GM18502 (cell line): Measurements from ENCODE around the gene P3H1.
"Not testable (repeated sequence)": the region's sequence is repeated elsewhere in the genome, so short reads cannot be mapped to it uniquely, and the experiment has no call there.

Experiments used
- ATAC-seq: cut with Tn5 transposase; IDR thresholded peaks from one replicate; pipeline ENCODE4 v1.9.1; 2021; ENCODE audit warnings: mild to moderate bottlenecking; ENCODE audit not compliant: unreplicated experiment, poor library complexity

The P3H1 gene, protein sequence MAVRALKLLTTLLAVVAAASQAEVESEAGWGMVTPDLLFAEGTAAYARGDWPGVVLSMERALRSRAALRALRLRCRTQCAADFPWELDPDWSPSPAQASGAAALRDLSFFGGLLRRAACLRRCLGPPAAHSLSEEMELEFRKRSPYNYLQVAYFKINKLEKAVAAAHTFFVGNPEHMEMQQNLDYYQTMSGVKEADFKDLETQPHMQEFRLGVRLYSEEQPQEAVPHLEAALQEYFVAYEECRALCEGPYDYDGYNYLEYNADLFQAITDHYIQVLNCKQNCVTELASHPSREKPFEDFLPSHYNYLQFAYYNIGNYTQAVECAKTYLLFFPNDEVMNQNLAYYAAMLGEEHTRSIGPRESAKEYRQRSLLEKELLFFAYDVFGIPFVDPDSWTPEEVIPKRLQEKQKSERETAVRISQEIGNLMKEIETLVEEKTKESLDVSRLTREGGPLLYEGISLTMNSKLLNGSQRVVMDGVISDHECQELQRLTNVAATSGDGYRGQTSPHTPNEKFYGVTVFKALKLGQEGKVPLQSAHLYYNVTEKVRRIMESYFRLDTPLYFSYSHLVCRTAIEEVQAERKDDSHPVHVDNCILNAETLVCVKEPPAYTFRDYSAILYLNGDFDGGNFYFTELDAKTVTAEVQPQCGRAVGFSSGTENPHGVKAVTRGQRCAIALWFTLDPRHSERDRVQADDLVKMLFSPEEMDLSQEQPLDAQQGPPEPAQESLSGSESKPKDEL

DNA sequence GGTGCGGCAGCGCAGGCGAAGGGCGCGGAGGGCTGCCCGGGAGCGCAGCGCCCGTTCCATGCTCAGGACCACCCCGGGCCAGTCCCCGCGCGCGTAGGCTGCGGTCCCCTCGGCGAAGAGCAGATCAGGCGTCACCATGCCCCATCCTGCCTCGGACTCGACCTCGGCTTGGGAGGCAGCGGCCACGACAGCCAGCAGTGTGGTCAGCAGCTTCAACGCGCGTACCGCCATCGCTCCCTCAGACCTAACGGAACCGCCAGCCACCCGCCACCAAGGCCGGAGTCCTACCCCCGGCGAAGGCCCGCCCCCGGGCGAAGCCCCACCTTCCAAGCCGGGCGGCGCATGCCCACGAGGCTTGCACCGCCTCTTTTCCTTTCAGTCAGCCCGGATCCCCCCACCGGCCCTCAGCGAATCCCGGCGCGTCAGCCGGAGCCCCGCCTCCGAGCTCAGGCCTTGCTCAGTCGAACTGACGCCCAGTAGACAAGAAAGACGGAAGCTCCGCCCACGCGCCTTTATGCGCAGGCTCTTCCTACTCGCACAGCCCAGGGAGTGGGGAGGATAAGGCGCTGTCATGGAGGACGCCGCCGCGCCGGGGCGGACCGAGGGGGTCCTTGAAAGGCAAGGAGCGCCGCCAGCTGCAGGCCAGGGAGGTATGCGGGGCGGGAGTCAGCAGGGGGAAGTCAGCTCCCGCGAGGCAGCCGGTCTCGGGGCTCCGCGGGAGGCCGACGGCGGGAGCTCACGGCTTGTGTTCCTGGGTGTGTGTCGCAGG is at the start of gene P3H1, which contains the start of gene C1orf50:
P3H1 (minus strand) TSS at position 288 of the 769 bp plus-strand sequence; CDS start at position 231, 57 bp downstream.
C1orf50 (plus strand) TSS at position 509 of the 769 bp plus-strand sequence; CDS start at position 572, 63 bp downstream.
- peak; percentile 92 for ATAC-seq

DNA sequence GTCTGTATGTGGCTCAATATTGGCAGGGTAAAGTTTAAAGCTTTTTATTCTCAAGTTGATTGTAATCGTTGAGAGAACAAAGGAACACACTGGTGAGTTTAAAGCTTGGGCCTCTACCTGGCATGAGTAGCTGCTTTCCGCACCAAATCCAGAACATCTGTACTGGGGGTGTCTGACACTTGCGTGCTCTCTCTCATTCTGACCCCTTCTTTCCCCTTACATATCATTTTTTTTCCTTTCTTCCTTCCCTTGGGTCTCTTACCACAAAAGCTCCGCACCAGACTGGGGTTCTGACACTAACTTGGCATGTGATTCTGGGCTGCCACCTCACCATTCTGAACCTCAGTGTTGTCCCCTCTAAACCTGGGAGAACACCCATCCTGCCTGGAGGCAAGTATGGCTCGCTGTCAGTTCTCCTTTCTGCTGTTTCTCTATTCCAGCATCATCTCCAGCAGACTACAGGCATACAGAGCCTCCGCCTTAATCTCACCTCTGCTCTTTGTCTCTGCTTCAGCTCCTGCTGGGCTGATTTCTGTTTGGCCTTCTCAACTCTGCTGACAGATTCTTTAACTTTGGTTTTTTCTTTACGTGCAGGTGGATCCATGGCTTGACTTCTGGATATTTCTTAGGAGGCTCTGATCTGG is 49.2 kb upstream of the P3H1 start:
- no peak for ATAC-seq

DNA sequence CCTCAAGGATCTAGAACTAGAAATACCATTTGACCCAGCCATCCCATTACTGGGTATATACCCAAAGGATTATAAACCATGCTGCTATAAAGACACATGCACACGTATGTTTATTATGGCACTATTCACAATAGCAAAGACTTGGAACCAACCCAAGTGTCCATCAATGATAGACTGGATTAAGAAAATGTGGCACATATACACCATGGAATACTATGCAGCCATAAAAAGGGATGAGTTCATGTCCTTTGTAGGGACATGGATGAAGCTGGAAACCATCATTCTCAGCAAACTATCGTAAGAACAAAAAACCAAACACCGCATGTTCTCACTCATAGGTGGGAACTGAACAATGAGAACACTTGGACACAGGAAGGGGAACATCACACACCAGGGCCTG is 48.0 kb upstream of the P3H1 start:
- ATAC-seq: not testable (repeated sequence)

DNA sequence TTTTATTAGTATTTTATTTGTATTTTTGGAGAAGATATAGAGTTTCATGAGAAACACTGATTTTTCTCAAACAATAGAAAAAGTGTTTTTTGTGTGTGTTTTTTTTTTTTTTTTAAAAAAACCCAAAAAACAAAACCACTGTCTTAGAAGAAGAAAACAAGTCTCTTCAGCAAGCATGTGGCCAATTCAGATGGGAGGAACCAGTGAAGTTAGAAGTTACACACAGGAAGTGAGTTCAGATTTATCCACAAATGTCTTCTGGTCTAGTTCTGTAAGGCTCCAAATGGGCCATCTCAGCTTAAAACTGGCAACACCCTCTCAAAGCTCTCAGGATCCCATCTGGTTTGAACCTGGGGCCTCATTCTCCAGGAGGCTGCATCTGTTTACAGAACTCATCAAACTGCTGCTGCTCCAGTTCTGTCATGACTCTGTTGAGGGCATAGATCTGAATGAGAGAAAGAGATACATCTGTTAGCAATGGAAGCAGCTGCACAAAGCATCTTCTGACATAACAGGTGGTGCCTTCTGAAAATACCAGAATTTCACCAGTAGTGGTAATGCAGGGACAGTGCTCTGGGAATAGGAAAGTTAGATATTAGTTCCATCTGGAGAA is 40.3 kb upstream of the P3H1 start:
- no peak for ATAC-seq

DNA sequence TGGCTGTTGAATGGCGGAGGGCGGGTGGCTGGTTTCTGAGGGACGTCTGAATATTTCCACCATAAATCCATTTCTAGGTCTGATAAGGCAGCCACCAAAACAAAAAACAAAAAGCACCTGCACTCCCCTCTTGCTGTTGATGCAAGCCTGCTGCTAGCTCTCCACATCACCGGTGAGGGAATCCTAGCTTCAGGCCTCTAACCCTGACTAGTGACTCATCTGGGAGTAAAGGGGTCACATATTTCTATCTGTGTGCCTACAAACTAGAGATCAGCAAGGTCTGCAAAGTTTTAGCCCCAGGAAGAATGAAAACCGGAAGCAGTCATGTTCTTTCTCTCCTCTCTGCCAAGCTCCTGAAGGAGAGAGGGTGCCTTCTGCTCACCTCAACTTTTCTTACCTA is 39.8 kb upstream of the P3H1 start:
- no peak for ATAC-seq

DNA sequence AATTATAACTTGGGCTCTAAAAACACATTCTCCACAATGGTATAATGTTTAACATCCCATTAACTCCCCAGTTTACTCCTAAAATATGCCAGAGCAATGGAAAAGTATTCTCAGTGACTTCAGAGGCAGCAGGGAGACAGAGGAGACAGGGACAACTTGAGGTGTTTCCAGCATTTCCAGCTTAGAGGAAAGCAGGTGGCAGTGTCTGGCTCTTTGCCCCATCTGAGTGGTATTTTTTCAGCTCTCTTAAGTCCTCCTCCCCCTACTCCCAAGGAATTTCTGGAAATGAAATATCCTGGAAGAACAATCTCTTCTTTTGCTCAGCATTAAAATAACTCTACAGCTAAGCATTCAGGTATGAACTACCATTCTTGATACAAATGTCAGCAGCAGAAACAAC is 39.3 kb upstream of the P3H1 start:
- no peak for ATAC-seq

DNA sequence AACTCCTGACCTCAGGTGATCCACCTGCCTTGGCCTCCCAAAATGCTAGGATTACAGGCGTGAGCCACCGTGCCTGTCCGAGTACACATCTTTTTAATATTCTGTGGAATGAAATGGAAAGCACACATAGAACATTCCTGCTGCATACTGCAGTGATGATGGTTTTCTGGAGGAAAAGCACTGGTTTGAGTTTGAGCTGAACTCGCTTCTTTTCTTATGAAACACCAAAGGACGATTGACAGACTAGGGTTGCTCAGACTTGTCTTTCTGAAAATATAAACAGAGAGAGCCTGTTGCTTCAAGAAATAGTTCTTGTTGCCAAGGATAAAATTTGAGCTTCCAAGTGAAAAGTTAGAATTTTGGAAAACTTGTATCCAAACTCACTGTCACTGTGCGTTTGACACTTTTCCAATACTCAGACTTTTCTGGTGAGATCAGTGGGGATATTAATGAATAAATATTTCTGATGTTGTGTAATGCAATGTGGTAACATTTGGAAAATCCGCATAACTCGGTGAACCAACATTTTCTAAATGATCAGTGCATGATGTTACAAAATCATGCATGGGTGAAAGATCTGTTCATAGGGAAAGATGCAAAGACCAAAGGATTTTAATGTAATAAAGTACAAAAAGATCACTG is 35.1 kb upstream of the P3H1 start:
- no peak for ATAC-seq

DNA sequence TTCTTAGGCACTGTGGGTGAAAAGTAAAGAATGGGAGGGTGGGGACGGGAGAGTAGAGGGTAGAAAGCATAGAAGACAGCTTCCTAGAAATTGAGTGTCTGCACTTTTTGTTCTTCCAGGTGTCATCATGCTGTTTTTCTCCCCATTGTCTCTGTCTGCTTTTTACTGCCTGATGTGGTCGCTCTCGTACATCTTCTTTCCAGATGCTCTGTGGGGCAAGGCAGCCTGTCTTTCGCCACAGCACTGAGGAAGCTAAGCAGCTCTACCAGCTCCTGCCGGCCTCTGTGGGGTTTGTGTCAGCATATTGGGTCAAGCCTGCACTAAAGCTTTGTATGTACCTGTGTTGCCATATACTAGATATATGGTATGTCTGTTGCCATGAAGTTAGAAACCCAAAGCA is 31.2 kb upstream of the P3H1 start:
- no peak for ATAC-seq

DNA sequence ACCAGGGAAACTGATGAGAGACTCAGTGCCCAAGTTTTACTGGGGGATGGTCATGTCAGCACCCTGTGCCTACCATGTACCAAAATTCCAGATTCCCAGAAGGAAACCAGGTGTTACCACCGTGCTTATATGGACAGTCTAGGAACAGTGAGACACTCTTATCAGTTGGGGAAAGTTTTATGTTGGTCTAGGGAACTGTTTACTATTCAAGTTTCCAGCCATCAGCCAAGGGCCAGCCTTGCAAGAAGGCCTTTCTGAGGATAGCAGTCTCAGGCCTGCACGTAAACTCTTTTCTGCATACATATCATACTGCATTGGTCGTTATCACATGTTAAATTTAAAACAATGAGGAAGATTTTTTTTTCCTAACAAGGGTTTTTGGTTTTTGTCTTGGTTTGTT is 30.6 kb upstream of the P3H1 start:
- no peak for ATAC-seq

DNA sequence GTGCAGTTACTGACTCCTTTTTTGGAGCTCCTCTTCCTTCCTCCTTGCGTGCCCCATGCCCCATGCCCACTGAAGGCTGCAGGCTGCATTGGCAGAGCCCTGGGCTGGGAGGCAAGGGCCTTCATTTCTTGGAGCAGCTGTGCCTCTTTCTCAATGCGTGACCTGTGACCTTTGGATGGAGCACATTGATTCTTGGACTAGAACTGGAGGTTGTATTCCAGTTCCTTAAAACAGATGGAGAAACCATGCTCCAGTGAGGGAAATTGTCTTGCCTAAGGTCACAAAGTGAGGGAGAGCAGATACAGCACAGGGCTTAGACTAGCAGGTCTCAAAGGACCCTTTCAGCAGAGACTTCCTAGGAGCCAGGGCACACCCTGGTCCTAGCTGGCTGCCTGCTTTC is 27.0 kb upstream of the P3H1 start:
- no peak for ATAC-seq

DNA sequence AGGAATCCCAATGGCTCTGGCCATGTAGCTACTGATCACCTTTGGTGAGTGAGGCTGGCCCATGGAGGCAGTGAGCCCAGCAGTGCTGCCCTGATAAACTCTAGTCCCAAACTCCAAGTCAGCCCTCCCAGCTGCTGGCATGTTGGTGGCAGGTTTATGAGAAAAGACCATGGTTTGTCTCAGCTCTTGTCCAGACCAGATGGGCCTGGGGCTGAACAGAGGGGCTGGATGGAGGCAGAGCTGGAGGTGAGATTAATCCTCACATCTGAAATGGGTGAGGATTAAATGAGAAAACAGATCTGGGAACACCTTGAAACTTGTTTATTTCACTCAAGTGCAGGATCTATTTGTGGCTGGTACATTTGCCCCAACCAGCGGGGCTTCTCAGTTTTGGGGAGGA is 21.2 kb upstream of the P3H1 start:
- ATAC-seq: no peak

DNA sequence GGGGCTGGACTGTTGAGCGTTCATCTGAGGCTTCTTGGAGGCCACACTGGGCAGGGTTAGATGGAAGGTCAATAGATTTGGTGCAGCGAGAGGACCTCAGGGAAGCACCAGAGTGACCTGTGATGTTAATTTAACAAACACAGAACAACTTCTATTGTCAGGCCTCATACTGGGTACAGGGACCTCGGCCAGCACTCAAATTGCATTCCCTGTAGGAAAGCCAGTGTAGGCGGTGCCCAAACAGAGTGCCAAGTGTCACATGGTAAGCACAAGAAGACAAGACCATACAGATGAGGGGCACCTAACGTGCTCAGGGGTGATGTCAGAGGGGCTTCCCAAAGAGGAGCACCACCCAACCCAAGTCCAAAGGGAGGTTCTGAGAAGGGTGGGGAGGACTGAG is 19.3 kb upstream of the P3H1 start:
- ATAC-seq: no peak

DNA sequence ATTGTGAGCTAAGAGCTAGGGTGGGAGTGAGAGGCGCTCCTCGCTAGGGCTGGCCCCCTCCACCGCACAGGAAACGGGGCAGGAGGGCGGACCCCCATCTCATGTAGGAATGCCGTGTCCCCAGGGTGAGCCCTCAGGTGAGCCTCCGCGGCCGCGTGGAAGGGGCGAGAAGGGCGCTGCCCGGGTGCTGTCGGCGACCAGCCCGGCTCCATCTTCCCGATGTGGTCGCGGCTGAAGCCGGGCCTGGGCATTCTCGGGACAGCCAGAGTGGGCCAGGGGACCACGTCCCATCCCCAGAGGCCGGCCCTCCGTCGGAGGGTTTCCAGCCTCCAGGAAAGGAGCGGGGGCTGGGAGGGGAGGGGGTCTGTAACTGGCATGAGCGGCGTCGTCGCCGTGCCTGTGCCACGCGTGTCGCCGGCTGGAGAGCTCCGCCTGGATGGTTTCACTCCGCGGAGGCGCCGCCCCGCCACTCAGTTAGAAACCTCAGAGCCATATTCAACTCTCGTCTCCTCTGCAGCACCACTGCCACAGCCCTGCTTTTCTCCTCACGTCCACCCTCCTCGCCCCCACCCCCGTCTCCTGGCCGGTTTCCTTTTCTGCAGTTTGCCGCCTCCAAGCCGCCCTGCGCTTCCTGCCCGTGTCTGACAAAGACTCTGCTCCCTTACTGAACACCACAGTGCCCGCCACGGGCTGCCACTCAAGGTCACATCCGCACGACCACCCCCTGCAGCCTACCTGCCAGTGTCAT is 18.3 kb upstream of the P3H1 start, which contains the start of gene TMEM269:
TMEM269 (plus strand) TSS at position 46 of the 748 bp plus-strand sequence. CDS start 4,903 bp downstream, outside the sequence.
- no peak for ATAC-seq

DNA sequence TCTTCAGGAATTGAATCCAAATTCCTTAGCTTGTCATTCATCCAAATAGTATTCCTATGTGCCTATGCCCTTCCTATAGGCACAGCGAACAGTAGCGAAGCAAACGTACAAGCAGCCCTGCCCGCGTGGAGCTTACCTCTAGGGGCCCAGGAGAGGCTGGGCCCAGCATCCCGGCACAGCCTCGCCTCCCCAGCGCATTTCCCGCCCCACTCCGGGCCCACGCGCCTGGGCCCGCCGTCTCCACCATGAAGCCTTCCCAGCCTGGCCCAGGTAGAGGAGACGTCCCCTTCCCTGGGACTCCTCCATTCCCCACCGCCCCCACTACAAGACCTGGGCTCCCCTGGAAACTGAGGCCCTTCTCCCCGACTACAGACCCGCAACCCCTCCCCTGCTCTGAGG is 17.7 kb upstream of the P3H1 start:
- ATAC-seq: no peak

DNA sequence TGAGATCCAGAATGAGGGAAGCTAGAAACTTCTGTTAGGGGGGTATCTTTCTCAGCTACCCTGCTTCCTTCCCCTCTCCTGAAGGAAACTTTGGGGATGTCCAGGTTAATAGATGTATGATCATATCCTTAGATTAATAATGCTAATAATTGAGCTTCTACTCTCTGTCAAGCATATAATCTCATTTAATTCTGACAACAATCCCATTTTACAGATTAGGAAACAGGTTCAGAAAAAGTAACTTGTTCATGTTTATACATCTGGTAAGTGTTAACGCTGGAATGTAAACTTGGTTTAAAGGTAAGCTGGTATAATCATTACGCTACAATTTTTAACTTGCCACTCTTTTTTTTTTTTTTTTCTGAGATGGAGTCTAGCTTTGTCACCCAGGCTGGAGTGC is 16.3 kb upstream of the P3H1 start:
- ATAC-seq: no peak

DNA sequence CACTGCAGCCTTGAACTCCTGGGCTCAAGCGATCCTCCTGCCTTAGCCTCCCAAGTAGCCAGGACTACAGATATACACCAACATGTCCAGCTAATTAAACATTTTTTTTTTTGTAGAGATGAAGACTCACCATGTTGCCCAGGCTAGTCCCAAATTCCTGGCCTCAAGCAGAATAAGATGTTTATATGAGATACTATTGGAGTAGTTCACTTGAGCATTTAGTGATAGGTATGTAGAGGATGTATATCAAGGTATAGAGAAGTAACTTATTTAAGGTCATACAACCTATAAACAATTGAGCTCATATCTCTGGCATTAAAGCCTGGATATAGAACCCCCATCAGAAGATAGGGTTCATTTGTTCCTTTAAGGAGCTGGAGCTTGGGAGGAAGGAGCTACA is 13.3 kb upstream of the P3H1 start:
- ATAC-seq: no peak

DNA sequence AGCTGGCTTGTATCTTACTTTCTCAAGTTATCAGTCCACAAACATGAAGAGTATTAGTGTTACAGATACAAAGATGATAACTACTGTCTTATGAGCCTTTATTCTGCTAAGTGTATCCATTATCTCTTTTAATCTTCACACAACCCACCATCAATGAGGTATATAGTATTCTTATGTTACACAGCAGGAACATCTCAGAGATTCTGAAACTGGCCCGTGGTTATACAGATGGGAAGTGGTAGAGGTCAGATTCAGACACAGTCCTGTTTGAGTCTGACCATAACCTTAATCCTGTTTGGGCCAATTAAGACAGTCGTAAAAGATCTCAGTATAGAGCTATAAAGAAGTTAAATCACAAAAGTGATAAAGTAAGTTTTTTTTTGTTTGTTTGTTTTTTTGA is 12.9 kb upstream of the P3H1 start:
- no peak for ATAC-seq

DNA sequence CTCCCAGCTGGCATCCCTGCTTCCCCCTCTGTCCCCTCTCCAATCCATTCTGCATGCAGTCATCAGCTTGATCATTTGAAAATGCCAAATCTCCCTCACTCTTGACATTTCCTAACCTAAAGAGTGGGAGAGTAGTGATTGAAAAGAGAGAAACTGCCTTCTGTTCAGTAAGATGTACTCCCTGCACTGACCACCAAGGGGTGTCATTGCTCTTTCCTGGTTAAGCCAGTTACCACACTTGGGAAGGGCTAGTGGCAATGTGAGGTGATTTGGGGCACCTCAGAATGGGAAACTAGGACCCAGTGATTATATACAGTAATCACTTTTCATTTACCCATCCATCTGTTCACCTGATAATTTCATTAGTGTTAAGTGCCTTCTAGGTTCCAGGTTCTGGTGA is 11.0 kb upstream of the P3H1 start:
- ATAC-seq: no peak

DNA sequence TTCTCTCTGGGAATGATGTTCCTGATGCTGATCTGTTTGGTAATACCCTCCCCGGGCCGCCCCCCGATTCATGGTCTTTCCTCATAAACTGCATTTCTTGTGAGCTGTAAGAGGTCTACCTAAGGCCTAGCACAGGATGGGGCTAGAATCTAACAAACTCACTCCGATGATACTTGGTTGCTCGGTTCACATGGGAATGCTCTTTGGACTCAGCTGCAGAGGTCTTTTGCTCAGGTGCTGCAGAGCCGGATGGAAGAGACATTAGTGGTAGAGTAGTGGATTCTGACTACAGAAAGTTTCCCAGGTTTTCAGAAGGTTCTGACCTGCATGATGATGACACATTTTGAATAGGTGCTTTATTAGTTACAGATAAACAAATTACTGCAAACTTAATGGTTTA is 9.7 kb upstream of the P3H1 start:
- no peak for ATAC-seq
